Nephron (organoid): Measurements from ENCODE around the gene RDH12.
A peak's percentile ranks its signal among the peaks of the same experiment; 100 is the strongest.
"Not testable (repeated sequence)": the region's sequence is repeated elsewhere in the genome, so short reads cannot be mapped to it uniquely, and the experiment has no call there.

ENCODE experiments used
- H3K27ac Mint-ChIP-seq, 3 experiments: 2 replicates each; pipeline ENCODE4 v1.8.0; 2020; ENCODE audit warnings: mixed read lengths in 3 of 3, mild to moderate bottlenecking in 2 of 3, moderate library complexity in 1 of 3
- H3K27me3 Mint-ChIP-seq: 2 replicates; pipeline ENCODE4 v1.8.0; 2021; ENCODE audit warnings: low read depth, mild to moderate bottlenecking, moderate library complexity, mixed read lengths
- H3K36me3 Mint-ChIP-seq: 2 replicates; pipeline ENCODE4 v1.8.0; 2020; ENCODE audit warnings: low read depth, mixed read lengths
- H3K4me1 Mint-ChIP-seq: 2 replicates; pipeline ENCODE4 v1.8.0; 2020; ENCODE audit warnings: mixed read lengths
- H3K4me3 Mint-ChIP-seq, 3 experiments: 2 replicates each; pipeline ENCODE4 v1.8.0; 2020; ENCODE audit warnings: mild to moderate bottlenecking in 3 of 3, mixed read lengths in 3 of 3, moderate library complexity in 2 of 3
- H3K9me3 Mint-ChIP-seq: 2 replicates; pipeline ENCODE4 v1.8.0; 2020; ENCODE audit warnings: mixed read lengths
- TF ChIP-seq, protein P1 (sequence below), 3 experiments: fragments of 200-600 bp; sonication (generic); IDR thresholded peaks; one replicate each; pipeline ENCODE4 v1.5.0; 2021; ENCODE audit warnings: antibody characterized with exemption in 3 of 3; ENCODE audit not compliant: unreplicated experiment in 3 of 3

Gene RDH12

GRCh38 chr14:67710209-67710608, 8.5 kb downstream of the RDH12 start:
- Mint-ChIP-seq H3K9me3 (peaks cover 10% of the 10 kb centered on the region), H3K4me3 (no peak overlapping the region), H3K27me3 (no peaks in the 10 kb centered on the region)

DNA sequence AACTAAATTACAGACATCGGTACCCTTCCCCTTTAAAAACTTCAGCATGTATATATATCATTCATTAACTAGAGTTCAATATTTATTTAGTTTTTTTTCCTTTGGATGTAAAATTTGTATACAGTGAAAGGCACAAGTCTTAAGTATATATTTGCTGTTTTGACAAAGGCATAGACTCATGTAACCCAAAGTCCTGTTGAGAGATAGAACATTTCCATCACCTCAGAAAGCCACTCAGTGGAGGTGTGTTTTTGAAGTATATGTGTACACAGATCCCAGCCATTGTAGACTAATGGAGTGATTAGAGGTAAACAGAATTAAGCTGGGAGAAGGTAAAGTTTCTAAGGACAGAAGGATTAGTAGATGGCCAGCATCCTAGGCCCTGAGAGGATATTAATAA, 15.4 kb downstream of the RDH12 start:
- TF ChIP-seq, protein P1, sequence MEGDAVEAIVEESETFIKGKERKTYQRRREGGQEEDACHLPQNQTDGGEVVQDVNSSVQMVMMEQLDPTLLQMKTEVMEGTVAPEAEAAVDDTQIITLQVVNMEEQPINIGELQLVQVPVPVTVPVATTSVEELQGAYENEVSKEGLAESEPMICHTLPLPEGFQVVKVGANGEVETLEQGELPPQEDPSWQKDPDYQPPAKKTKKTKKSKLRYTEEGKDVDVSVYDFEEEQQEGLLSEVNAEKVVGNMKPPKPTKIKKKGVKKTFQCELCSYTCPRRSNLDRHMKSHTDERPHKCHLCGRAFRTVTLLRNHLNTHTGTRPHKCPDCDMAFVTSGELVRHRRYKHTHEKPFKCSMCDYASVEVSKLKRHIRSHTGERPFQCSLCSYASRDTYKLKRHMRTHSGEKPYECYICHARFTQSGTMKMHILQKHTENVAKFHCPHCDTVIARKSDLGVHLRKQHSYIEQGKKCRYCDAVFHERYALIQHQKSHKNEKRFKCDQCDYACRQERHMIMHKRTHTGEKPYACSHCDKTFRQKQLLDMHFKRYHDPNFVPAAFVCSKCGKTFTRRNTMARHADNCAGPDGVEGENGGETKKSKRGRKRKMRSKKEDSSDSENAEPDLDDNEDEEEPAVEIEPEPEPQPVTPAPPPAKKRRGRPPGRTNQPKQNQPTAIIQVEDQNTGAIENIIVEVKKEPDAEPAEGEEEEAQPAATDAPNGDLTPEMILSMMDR (IDR thresholded peaks at IDR 0.05; ENCODE audit: unreplicated experiment in 3 of 3) = no peak
- H3K9me3 Mint-ChIP-seq = no peaks in the 10 kb centered on the region
- H3K4me1 Mint-ChIP-seq = peaks cover 4% of the 10 kb centered on the region
- no peaks in the 10 kb centered on the region for H3K27me3 Mint-ChIP-seq
- no peaks in the 10 kb centered on the region for H3K36me3 Mint-ChIP-seq
- no peak overlapping the region for H3K4me3 Mint-ChIP-seq
- H3K27ac Mint-ChIP-seq = no peak overlapping the region

More at GRCh38 chr14:67710209-67710608, 8.5 kb downstream of the RDH12 start:
- no peak overlapping the region for H3K27ac Mint-ChIP-seq
- no peaks in the 10 kb centered on the region for H3K36me3 Mint-ChIP-seq
- TF ChIP-seq, protein P1 (IDR thresholded peaks at IDR 0.05; ENCODE audit: unreplicated experiment in 3 of 3) = no peak
- H3K4me1 Mint-ChIP-seq = no peaks in the 10 kb centered on the region

- Mint-ChIP-seq H3K36me3 (no peaks in the 10 kb centered on the region), H3K27me3 (peaks cover 8% of the 10 kb centered on the region), H3K4me1 (peaks cover 11% of the 10 kb centered on the region)
Measured at GRCh38 chr14:67718265-67718664, 16.6 kb downstream of the RDH12 start.

GRCh38 chr14:67719385-67719784, 17.7 kb downstream of the RDH12 start:
- H3K4me3 Mint-ChIP-seq, H3K27ac Mint-ChIP-seq, H3K9me3 Mint-ChIP-seq, H3K36me3 Mint-ChIP-seq: not testable (repeated sequence)
- Mint-ChIP-seq H3K4me1 (peaks cover 11% of the 10 kb centered on the region), H3K27me3 (peaks cover 16% of the 10 kb centered on the region)

More at GRCh38 chr14:67718265-67718664, 16.6 kb downstream of the RDH12 start:
- H3K27ac Mint-ChIP-seq = no peak overlapping the region
- H3K9me3 Mint-ChIP-seq = no peaks in the 10 kb centered on the region
- H3K4me3 Mint-ChIP-seq = no peak overlapping the region
- TF ChIP-seq, protein P1 (IDR thresholded peaks at IDR 0.05; ENCODE audit: unreplicated experiment in 3 of 3) = no peak

GRCh38 chr14:67719866-67720265, 18.2 kb downstream of the RDH12 start:
- Mint-ChIP-seq H3K4me1 (peaks cover 11% of the 10 kb centered on the region), H3K27ac (no peak overlapping the region), H3K4me3 (no peak overlapping the region), H3K27me3 (peaks cover 17% of the 10 kb centered on the region), H3K36me3 (no peaks in the 10 kb centered on the region), H3K9me3 (no peaks in the 10 kb centered on the region)
- TF ChIP-seq, protein P1 (IDR thresholded peaks at IDR 0.05; ENCODE audit: unreplicated experiment in 3 of 3) = no peak

GRCh38 chr14:67721875-67722274, 20.2 kb downstream of the RDH12 start:
- Mint-ChIP-seq H3K4me3 (peak overlapping the region in 1 of 3 experiments; percentile 83), H3K9me3 (no peaks in the 10 kb centered on the region), H3K27me3 (peaks cover 26% of the 10 kb centered on the region), H3K4me1 (peaks cover 11% of the 10 kb centered on the region), H3K27ac (no peak overlapping the region), H3K36me3 (no peaks in the 10 kb centered on the region)
- TF ChIP-seq, protein P1 (IDR thresholded peaks at IDR 0.05; ENCODE audit: unreplicated experiment in 3 of 3) = no peak
